Mucosa of gallbladder (tissue), 1 donor: ENCODE results near the gene ZNF385B. TPM values are rescaled to one million over a fixed set of nuclear protein-coding genes. Genes with fewer than 3 reads are reported as not detected.

Source experiments
- DNase-seq: peaks from one replicate; pipeline ENCODE4 v3.0.0-alpha.2; 2020; ENCODE audit warnings: low spot score
- total RNA-seq: library from RNA; stranded (reverse); gene quantifications from one replicate; pipeline ENCODE4 v1.2.1, GENCODE V29; 2021
- donor health status: DM: no; HTN: no; CAD: no.

The ZNF385B gene
- total RNA-seq, 1 donor from 2014 or later, result 3.2 TPM

- no peak for DNase-seq
Measured at GRCh38 chr2:179554639-179555386, 306.6 kb downstream of the ZNF385B start.

GRCh38 chr2:179553382-179553781 lies 308.0 kb downstream of the ZNF385B start:
- DNase-seq, result no peak

- DNase-seq, result no peak
Measured at GRCh38 chr2:179551539-179552045, 309.8 kb downstream of the ZNF385B start.

GRCh38 chr2:179550849-179551248 lies 310.6 kb downstream of the ZNF385B start:
- no peak for DNase-seq

- no peak for DNase-seq
Measured at GRCh38 chr2:179550214-179550613, 311.2 kb downstream of the ZNF385B start.

GRCh38 chr2:179546656-179547055 lies 314.8 kb downstream of the ZNF385B start:
- DNase-seq, result no peak

- DNase-seq, result no peak
Measured at GRCh38 chr2:179545024-179545423, 316.4 kb downstream of the ZNF385B start.

- no peak for DNase-seq
Measured at GRCh38 chr2:179543361-179543901, 318.0 kb downstream of the ZNF385B start.

GRCh38 chr2:179541586-179541985 lies 319.8 kb downstream of the ZNF385B start:
- no peak for DNase-seq

GRCh38 chr2:179539124-179539511 lies 322.3 kb downstream of the ZNF385B start:
- DNase-seq, result no peak

GRCh38 chr2:179538406-179539123 lies 322.8 kb downstream of the ZNF385B start:
- no peak for DNase-seq

- DNase-seq, result no peak
Measured at GRCh38 chr2:179536185-179536584, 325.2 kb downstream of the ZNF385B start.

GRCh38 chr2:179533875-179534274 lies 327.5 kb downstream of the ZNF385B start:
- no peak for DNase-seq

- no peak for DNase-seq
Measured at GRCh38 chr2:179532863-179533278, 328.5 kb downstream of the ZNF385B start.

- DNase-seq, result no peak
Measured at GRCh38 chr2:179528576-179529069, 332.8 kb downstream of the ZNF385B start.

GRCh38 chr2:179525340-179525739 lies 336.1 kb downstream of the ZNF385B start:
- no peak for DNase-seq

GRCh38 chr2:179524809-179525339 lies 336.5 kb downstream of the ZNF385B start:
- DNase-seq, result no peak

GRCh38 chr2:179521944-179522343 lies 339.5 kb downstream of the ZNF385B start:
- DNase-seq, result no peak

GRCh38 chr2:179518830-179519229 lies 342.6 kb downstream of the ZNF385B start:
- DNase-seq, result peak; percentile 30

- DNase-seq, result no peak
Measured at GRCh38 chr2:179513181-179513580, 348.2 kb downstream of the ZNF385B start.

- DNase-seq, result no peak
Measured at GRCh38 chr2:179512281-179513035, 349.0 kb downstream of the ZNF385B start.
